NCI-H345 treated with DMSO at 0.1 percent for 48 hours (cell line): ENCODE measurements around the gene NOL9.
"Not testable (repeated sequence)": the region's sequence is repeated elsewhere in the genome, so short reads cannot be mapped to it uniquely, and the experiment has no call there.

ENCODE experiments used
- DNase-seq: peaks from one replicate; lab custom pipeline; 2025; ENCODE audit not compliant: unreplicated experiment; lab: John Stamatoyannopoulos, UW

Gene NOL9

DNA sequence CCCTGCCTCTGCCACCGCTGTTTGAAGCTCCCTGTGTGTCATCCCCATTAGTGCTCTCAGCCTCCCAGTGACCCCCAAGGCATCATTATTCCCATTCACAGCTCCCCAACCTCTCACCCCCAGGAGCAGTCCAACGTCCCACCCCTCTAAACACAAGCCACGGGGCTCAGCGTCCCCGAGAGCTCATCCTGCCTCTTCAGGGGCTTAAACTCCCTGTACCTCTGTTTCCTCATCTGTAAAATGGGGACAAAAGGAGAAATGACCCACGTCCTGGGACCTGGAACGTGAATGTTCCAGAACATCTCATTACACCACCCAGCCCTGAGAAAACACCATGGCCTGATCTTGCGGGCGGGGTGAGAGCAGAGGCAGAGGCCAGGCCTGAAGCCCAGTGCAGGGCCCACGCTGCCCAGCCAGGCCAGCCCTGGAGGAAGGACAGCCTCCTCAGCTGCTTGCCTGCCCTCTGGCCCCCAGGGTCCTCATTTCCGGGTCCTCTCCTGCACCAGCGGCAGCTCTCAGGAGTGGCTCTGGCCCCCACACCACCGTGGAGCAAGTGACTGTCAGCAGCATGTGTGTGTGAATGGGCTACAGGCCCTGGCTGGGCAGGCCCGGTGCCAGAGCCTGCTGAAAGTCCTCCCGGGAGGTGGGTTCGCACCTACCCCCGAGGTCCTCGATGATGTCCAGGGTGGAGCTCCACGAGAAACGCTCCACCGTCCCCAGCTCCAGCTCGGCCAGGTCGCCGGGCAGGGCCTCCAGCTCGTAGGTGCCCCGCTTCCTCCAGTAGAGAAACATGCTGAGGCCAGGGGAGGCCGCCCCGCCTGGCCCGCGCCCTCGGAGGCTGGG is 48.7 kb downstream of the NOL9 start:
- DNase-seq = no peak

DNA sequence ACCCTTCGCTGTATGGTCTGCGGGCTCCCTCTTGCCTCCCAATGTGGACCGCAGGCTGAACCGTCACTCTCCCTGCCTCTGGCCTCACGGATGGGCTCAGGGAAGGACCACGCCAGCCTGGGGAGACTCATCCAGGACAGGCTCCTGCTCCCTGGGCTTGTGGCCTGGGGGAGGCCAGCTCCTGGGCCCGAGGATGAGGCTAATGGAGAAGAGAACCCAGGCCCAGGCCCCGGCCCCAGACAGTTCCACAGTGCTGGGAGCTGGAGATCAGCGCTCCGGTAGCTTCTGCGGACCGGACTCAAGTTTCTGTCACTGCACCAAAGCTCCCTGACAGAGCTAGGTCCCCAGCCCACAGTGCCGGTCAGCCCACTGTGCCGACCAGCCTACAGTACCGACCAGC is 49.4 kb downstream of the NOL9 start:
- no peak for DNase-seq

DNA sequence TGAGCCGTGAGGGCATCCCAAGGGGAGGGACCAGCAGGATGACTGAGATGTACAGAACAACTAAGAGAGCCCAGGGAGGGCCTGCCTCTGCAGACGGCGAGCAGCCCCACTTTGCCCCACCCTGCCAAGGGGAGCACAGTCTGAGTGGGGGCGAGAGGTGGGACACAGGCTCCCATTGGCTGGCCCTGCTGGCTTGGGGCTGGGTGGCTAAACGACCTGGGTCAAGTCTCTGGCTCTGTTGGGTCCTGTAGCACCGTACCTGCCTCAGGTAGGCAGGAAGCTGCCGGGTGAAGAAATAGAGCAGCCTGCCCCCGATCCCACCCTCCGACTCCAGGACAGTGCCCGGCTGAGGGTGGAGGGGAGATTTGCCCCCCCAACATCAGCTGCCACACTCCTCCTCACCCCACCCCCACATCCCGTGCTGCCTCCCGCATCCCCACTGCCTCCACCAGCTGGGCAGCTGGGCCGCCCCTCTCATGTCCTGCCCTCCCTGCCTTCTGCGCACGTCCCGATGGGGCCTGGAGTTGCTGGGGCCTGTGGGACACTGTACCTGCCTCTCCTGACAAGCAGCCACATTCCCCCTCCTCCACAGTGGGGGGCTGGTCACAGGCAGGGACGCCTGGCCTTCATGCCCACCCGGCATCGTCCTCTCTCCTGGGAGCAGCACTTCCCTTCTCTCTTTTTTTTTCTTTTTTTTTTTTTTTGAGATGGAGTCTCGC is 50.3 kb downstream of the NOL9 start:
- DNase-seq = no peak

DNA sequence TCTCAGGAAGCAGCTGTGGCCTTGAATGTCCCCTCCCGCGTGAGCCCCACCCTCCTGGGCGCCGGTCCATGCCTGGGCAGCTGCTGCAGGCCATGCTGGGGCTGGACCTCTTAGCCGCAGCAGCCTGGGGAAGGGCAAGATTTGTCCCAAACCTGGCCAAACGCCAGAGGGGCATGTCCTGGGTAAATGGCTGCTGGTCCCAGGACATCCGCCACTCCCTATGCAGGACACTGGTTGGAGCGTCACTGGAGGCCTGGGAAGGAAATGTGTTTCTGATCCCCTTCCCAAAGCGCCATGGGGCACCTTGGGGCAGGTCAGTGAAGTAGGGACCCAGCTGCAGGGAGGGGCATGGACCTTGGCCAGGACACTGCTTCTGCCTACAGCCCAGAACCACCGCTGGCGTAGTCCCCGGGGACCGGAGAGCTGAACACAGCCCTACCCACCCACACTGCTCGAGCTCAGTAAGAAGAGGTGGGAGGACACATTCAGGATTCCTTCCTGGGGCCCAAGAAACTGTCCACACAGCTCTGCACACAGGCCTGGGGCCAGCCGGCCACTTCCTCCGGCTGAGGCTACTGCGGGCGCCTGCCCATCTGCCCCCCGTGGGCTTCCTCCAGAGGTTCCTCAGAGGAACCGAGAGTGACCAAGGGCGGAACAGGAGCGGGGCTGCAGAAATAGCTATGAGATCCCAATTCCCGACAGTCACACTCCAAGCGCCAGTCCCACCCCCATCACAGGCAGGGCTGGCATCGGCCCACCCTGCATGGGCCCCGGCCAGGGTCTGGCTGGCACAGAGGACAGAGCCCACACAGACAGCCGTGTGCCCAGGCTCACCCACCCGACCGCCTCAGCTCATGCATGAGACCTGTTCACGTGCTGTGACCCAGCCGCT is 52.1 kb downstream of the NOL9 start:
- no peak for DNase-seq

DNA sequence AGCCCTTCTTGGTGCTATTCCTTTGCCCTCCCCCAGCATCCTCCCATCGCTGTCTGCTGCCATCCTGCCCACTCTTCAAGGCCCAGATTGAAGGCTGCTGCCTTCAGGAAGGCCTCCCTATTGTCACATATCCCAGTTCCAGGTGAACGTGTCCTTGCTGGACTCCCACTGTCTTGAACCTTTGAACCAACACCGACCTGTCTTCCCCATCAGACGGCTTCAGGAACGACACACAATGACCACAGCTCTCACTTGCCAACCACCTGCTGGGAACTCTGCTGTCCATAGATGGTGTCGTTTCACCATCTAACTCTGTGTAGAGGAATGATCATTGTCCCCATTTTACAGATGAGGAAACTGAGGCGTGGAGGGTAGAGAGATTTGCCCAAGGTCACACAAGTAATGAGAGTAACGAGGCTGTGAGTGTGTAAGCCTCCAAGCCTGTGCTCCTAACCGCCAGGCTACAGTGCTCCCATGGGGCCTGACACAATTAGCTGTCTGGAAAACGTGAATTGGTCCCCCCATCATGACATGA is 53.0 kb downstream of the NOL9 start:
- no peak for DNase-seq

DNA sequence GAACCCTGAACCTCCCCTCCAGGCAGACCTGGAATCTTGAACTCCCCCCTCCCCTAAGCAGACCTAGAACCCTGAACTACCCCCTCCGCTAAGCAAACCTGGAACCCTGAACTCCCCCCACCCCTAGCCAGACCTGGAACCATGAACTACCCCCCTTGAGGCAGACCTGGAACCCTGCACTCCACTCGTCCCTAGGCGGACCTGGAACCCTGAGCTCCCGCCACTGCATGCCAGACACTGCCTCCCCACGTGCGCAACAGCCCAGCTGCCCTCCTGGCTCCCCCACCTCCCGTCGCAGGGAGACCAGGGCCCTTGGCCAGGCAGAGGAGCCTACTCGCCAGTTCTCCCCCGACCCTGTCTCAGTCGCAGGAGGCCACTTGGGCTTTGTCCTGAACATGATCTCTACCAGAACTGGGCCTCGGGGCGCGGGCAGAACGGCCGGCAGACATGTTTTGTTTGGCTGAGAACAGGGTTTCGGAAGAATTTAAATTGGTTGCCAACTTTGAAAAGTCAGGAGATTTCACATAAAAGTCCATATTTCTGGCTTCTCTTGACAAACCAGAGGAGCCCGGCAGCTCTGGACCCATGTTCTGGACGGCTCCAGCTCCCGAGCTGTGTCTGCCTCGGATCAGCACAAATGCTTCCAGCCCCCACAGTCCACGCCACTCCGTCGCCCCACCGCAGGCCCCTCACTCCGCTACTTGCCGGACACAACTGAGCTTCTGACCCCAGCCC is 53.6 kb downstream of the NOL9 start:
- DNase-seq = no peak

DNA sequence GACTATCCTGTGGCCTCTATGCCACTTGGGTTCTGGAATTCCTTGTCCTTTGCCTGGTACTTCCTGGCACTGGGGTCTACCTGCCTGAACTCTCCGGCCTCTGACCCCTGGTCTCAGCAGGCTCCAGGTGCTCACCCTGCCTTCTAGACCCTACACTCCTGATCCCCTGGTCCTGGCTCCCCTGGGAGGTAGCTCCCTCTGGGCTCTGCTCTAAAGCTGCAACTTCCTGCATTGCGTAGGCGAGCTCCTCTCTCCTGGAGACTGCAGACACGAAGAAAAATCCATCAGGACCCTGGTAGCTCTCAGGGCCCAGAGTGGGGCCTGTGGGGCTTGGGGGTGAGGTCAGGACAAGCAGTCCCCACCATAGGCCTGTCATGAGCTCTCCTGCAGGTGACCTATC is 55.0 kb downstream of the NOL9 start:
- no peak for DNase-seq

DNA sequence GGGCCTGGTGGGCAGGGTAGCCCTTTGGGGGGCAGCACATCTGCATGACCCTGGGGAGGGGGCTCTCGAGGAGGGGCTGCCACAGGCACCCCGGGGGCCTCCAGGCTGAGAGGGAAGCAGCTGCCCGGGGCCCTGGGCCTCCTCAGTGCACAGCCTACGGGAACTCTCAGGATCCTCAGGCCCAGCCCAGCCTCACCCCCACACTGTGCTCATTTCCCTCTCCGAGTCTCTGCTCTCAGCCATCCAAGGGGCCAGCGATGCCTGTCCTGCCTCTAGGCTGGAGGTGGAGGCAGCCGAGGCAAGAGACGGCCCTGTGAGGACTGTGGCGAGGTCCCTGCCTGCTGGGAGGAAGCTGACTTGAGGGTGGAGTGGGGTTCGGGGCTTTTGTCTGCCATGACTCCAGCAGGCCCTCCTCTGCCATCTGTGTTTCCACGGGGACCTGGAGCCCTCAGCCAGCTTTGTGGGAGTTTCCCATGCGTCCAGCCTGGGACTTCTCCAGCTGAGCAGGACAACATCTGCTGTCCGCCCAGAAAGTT is 55.7 kb downstream of the NOL9 start:
- no peak for DNase-seq

DNA sequence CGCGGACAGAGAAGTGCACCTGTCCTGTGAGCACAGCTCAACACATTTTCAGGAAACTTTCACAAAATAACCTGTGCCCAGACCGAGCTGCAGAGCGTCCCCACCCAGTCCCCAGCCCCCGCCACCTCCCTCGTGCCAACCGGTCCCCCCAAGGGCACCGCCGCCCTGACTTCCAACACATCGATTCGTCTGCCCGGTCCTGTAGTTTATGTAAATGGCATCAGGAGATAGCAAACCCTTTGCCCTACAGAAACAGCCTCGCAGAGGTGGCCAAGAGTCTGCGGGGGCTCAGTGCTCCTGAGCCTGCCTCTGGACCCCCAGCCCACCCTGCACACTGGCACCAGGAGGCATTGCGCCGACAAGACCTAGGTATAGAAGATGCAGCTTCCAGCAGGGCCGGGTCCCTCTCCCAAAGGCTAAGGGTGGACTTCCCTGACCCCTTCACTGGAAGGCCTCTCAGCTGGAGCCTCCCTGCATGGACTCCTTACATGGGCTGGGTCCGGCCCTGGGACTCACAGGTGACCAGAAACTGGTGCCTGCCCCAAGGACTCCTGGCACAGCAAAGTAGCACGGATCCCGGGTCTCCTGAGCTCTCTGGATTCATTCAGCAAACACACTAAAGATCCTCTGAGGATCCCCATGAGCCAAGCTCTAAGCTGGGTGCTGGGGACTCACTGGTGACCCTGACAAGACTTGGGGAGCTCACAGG is 56.3 kb downstream of the NOL9 start:
- DNase-seq = no peak

DNA sequence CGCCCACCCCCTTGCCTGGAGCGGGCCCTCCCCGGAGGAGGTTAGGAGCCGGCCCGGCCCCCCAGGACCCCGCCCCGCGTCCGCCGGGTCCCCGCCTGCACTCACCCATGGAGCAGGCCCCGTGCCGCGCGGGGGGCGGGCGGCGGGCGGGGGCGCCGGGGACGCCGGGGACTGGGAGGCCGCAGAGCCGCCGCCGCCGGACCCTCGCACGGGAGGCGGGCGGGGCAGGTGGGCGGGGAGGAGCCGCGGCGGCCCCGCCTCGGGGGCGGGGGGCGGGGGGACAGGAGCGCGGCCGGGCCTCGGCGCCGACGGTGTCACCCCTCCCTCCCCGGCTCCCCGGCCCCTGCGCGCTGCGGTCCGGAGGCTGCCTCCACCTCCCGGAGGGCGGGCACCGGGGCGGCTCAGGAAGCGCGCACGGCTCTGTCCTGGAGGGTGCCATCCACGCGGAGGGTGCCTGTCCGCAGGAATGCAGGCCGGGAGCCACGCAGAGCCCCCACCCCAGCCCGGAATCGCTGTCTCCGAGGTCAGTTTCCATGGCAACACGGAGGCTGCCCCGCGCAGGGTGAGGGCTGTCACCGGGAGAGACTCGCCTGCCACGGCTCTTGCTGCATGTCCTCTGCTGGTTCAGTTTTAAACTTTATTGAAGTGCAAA is 57.0 kb downstream of the NOL9 start:
- no peak for DNase-seq

DNA sequence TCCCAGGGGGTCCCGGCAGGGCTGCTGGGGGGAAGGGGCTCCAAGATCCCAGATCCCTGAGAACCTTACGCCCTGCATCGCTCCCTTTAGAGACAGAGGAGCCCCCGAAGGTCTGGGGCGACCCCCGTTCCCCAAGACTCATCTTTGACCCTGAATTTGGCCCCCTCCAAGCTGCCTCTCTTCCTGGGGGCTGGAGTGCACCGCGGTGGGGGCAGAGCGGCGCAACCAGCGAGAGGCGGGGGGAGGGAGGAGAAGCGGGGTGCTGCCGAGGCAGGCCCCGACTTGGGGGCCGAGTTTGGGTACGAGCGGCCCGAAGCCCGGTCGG is 57.5 kb downstream of the NOL9 start:
- DNase-seq = no peak

DNA sequence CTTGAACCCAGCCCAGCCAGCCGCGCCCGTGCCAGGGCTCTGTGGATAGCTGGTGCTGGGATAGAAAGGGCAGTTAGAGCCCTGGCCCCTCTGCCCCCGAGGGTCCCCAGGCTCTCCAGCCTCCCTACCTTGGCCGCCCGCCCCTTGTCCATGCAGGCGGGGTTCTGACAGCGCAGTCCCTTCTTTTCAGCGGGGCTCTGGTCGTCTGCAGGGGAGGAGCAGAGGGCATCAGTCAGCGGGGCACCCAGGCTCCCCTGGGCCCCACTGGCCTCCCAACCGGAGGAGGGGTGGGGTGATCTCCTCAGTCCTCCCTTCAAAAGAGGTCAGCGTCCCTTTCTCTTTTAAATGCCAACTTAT is 58.0 kb downstream of the NOL9 start:
- DNase-seq = no peak

DNA sequence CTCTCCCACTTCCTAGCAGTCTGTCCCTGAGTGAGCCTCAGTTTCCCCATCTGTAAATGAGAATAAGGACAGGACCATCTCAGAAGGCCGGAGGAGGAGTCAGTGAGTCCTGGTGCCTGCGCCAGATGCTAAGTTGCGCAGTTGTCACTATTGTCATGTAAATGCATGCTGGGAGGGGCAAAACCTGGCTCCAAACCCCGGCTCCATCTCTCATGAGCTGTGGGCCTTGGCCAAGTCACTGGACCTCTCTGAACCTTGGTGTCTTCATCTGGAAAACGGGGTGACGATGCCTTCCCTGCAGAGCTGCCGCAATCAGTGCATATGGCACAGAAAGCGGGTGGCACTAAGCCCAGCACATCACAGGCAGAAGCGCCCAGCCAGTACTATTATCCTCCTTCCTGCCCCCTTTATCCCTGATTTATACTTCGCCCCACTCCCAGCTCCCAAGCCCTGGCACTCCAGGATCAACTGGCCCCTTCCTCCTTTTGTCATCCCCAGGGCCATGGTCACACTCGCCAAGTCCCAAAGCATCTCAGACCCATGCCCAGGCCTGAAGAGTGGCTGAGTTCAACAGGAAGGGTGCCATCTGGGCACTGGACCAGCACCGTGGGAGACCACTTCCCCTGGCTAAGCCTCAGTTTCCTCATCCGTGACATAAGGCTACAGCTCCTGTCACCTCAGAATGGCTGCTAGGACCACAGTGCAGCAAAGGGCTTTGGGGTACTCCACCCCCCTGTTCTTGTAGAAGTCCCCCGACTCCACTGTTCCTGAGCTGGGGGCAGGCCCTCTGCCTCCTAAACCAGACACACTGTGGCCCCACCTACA is 58.6 kb downstream of the NOL9 start:
- DNase-seq = no peak

DNA sequence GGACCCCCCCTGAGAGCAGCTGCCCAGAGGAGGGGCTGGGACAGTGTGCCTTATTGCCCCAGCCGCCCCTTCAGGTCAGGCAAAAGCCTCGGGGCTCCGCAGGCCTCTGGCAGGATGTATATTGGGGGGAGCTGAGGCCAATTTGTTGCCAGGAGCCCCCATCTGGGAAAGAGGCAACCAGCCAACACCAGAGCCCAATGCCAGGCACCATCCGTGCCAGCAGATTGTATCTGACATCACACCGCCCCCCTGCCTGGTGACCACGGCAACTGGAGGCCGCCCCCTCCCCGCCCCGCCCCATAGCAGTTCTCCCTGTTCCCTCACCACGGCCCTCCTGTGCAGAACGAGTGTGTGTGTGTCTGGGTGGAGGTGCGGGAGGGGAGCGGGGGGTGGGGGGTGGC is 59.3 kb downstream of the NOL9 start:
- DNase-seq = no peak

DNA sequence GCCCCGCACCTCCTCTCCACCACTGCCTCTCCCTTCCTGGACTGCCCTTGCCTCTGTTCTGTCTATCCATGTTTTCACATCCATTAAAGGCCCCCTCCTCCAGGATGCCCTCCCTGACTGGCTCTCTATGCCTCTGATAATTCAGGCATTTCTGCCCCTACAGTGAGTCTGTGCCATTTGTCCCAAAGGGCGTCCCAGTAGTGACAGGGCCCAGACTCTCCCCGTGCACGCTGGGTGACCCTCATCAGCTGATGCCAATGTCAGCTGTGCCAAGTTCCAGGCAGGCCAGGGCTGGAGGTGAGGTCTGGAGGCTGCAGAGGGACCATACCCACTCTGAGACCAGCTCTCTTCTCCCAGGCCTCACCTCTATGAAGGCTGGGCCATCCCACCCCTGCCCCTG is 59.7 kb downstream of the NOL9 start:
- DNase-seq = no peak

DNA sequence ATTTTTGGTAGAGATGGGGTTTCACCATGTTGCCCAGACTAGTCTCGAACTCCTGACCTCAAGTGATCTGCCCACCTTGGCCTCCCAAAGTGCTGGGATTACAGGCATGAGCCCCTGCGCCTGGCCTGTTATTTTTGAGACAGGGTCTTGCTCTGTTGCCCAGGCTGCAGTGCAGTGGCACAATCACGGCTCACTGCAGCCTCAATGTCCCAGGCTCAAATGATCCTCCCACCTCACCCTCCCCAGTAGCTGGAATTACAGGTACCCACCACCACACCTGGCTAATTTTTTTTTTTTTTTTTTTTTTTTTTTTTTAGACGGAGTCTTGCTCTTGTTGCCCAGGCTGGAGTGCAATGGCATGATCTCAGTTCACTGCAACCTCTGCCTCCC is 60.5 kb downstream of the NOL9 start:
- not testable (repeated sequence) for DNase-seq

DNA sequence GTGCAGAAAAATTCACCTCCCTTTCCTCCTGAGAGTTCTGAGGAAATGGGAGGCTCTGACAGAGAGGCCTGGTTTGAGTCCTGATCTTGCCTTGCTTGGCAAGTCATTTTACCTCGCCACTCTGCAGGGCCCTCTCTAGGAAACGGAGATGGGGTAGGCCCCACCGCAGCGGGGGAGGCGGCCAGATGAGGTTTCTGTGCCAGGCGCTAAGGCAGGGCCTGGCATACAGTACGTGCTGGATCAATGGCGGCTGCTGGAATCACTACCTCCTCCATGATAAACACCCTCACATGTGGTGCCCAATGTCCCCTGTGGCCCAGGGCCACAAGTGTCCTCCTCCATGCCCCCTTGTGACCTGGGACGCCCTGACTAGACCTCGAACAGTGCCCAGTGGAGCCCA is 62.3 kb downstream of the NOL9 start:
- DNase-seq = no peak

DNA sequence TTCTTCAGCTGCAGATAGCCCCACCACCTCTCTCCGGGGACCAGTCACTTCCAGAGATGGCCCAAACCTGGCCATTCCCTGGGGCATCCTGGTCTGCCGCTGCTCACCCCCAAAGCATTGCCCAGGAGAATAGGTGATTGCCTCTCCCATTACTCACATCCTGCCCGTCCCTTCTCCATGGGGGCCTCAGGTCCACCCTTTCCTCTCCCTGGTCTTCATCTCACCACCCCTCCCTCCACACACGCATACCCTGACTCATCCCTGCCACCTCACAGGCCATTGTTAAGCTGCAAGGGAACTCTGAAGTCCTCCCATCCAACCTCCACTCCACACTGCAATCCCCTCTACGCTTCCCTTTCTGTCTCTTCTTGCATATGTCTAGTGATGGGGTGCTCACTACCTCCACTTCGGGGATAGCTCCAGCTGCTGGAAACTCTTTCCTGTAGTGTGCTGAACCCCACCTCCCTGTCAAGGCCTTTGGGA is 62.8 kb downstream of the NOL9 start, which contains the start of gene PLEKHG5:
Gene PLEKHG5, minus strand, starts transcription at position 188 of the 483 bp plus-strand sequence. CDS start 14,096 bp downstream, outside the sequence.
- DNase-seq = no peak
